ENCODE results near the gene NAALADL2.
A peak's percentile ranks its signal among the peaks of the same experiment; 100 is the strongest.
"Not testable (repeated sequence)": the region's sequence is repeated elsewhere in the genome, so short reads cannot be mapped to it uniquely, and the experiment has no call there.

The NAALADL2 gene

DNA sequence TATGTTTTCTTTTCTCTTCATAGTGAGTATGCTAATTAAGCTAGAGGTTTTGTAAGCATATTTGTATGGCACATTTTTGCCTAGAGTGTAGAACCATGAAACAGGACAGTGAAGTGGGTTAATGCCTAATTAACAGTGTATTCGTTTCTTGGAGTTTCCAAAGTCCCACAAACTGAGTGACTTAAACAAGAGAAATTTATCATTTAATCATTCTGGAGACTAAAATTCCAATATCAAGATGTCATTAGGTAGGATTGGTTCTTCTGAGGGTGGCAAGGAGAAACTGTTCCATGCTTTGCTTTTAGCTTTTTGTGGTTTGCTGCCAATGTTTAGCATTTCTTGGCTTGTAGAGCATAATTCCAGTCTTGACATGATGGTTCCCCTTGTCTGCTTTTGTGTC is 734.2 kb downstream of the NAALADL2 start:
- TF ChIP-seq EZH2 (IDR thresholded peaks at IDR 0.05): no peak
- no peak for TF ChIP-seq POLR2AphosphoS5 (IDR thresholded peaks at IDR 0.05; ENCODE audit: borderline replicate concordance, low read depth, low read length)
- no peak for TF ChIP-seq FOXP2 (optimal IDR thresholded peaks at IDR 0.05; ENCODE audit: control extremely low read depth, extremely low read length, insufficient read depth)
- no peaks in the 10 kb centered on the region for H3K9me3 ChIP-seq (ENCODE audit: low read depth, low read length)
- no peak overlapping the region for H3K27ac ChIP-seq
- H3K4me3 ChIP-seq: no peak overlapping the region
- H3K9ac ChIP-seq (ENCODE audit: insufficient read length): no peak overlapping the region
- DNase-seq (ENCODE audit: low read depth, low spot score): no peak
- H3K36me3 ChIP-seq (ENCODE audit: insufficient read depth, low read length): no peaks in the 10 kb centered on the region

DNA sequence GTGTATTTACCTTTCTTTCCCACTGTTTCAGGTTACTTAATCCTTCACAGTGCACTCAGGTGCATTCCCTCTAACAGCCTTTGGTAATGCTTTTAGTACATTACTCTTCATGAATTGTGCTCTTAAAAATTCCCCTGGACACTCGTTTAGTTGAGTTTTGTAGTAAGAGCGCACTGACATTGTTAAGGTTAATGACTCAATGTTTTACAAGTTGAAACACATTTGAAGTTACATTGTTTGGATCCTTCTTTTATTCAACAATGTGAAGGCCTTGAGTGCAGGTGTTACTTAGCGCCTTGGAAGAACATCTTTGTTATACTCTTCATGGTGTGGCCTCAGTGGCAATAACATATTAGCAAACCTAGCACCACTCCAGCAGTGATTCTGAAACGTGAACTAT is 739.6 kb downstream of the NAALADL2 start:
- no peak for DNase-seq (ENCODE audit: low read depth, low spot score)
- H3K4me3 ChIP-seq: no peak overlapping the region
- no peak overlapping the region for H3K9ac ChIP-seq (ENCODE audit: insufficient read length)
- no peak overlapping the region for H3K27ac ChIP-seq
- H3K9me3 ChIP-seq (ENCODE audit: low read depth, low read length): no peaks in the 10 kb centered on the region
- TF ChIP-seq EZH2 (IDR thresholded peaks at IDR 0.05): no peak
- TF ChIP-seq POLR2AphosphoS5 (IDR thresholded peaks at IDR 0.05; ENCODE audit: borderline replicate concordance, low read depth, low read length): no peak
- no peak for TF ChIP-seq FOXP2 (optimal IDR thresholded peaks at IDR 0.05; ENCODE audit: control extremely low read depth, extremely low read length, insufficient read depth)
- H3K36me3 ChIP-seq (ENCODE audit: insufficient read depth, low read length): no peaks in the 10 kb centered on the region

DNA sequence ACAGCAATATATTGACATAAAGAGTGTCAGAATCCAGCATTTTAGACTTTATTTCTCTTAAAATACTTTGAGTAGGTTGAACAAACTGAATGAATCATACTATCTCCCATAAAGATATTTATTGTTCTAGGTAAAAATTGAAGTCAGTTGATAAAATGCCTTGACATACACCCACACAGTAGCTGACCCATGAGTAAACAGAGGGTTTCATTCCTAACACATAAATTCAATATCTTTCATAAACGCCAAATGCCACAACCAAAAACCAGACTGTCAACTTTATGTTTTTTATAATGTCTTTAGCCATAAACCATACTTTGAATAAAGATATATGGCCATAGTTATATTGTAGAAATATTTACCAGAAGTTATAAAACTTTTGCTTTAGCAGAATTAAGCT is 742.4 kb downstream of the NAALADL2 start:
- no peak for TF ChIP-seq POLR2AphosphoS5 (IDR thresholded peaks at IDR 0.05; ENCODE audit: borderline replicate concordance, low read depth, low read length)
- TF ChIP-seq FOXP2 (optimal IDR thresholded peaks at IDR 0.05; ENCODE audit: control extremely low read depth, extremely low read length, insufficient read depth): no peak
- TF ChIP-seq EZH2 (IDR thresholded peaks at IDR 0.05): no peak
- DNase-seq (ENCODE audit: low read depth, low spot score): no peak
- Histone ChIP-seq H3K9me3 (ENCODE audit: low read depth, low read length) (no peaks in the 10 kb centered on the region), H3K36me3 (ENCODE audit: insufficient read depth, low read length) (no peaks in the 10 kb centered on the region), H3K9ac (ENCODE audit: insufficient read length) (no peak overlapping the region), H3K4me3 (no peak overlapping the region), H3K27ac (no peak overlapping the region)

DNA sequence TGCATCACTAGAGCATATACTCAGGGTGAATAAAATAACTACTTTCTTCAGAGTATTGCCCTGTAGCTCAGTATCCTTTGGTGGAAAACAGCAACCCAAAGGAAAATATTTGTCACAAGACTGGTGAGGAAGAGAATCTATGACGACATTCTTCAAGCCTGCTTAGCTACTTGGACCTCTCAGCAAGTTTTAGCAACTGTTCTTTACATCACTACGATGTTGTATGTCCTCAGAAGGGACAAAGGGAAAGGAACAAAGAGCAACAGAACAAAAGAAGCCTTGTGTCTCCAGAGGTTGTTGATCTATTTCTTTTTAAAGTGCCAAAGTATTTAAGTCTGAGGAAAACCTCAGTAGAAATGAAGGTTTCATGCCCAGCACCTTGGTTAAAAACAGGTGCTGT is 746.7 kb downstream of the NAALADL2 start:
- Histone ChIP-seq H3K4me3 (no peak overlapping the region), H3K27ac (no peak overlapping the region), H3K36me3 (ENCODE audit: insufficient read depth, low read length) (no peaks in the 10 kb centered on the region), H3K9me3 (ENCODE audit: low read depth, low read length) (no peaks in the 10 kb centered on the region), H3K9ac (ENCODE audit: insufficient read length) (no peak overlapping the region)
- TF ChIP-seq POLR2AphosphoS5 (IDR thresholded peaks at IDR 0.05; ENCODE audit: borderline replicate concordance, low read depth, low read length) (no peak), FOXP2 (optimal IDR thresholded peaks at IDR 0.05; ENCODE audit: control extremely low read depth, extremely low read length, insufficient read depth) (no peak), EZH2 (IDR thresholded peaks at IDR 0.05) (no peak)
- no peak for DNase-seq (ENCODE audit: low read depth, low spot score)

DNA sequence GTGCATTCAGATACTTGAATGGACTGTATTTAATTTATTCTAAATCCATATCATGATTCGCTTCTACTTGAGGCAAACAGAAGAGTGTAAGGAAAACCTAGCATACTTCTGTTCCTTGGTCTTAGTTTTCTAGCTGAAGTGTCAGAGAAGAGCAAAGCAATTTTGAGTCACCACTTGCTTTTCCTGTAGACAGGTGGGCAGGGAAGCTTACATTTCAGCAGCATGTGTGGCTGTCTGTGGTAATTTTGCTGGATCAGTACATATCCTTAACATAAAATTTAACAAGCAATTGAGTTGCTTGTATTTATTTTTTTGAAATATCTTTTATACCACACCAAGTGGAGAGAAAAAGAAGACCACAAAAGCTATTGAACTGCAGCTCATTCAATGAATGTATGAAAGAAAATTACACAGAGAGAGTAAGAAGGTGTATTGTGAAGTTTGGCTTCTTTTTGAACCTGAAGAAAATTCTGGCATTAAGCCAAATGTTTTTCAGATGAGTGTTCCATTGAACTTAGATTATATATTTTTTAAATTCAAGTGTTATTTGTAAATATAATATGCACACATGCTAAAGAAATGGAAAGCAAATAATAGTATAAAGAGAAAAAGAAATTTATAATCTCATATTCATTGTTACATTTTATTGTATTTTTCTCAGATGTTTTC is 747.6 kb downstream of the NAALADL2 start:
- H3K9me3 ChIP-seq (ENCODE audit: low read depth, low read length): no peaks in the 10 kb centered on the region
- H3K9ac ChIP-seq (ENCODE audit: insufficient read length): no peak overlapping the region
- H3K36me3 ChIP-seq (ENCODE audit: insufficient read depth, low read length): no peaks in the 10 kb centered on the region
- no peak overlapping the region for H3K27ac ChIP-seq
- TF ChIP-seq FOXP2 (optimal IDR thresholded peaks at IDR 0.05; ENCODE audit: control extremely low read depth, extremely low read length, insufficient read depth): no peak
- no peak for TF ChIP-seq EZH2 (IDR thresholded peaks at IDR 0.05)
- no peak for TF ChIP-seq POLR2AphosphoS5 (IDR thresholded peaks at IDR 0.05; ENCODE audit: borderline replicate concordance, low read depth, low read length)
- no peak overlapping the region for H3K4me3 ChIP-seq
- no peak for DNase-seq (ENCODE audit: low read depth, low spot score)

DNA sequence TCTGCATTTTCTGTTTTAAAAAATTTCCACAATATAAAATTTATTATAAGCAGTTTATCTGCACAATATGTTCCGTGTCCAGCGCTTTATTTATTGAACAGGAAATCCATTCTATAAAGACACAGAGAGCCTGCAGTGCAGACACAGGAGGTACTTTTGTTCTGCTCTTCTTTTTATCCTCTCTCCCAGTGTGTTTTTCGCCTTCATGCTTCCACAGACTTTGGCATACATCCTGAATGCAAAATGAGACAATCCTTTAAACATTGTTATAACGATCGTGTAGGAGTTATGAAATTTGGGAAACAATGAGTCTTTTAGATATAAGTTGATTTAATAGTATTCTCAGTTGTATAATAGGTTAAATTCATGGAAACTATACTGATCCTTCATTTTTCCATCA is 749.2 kb downstream of the NAALADL2 start:
- H3K27ac ChIP-seq: no peak overlapping the region
- H3K9ac ChIP-seq (ENCODE audit: insufficient read length): no peak overlapping the region
- no peaks in the 10 kb centered on the region for H3K9me3 ChIP-seq (ENCODE audit: low read depth, low read length)
- 0 out of 2 replicates have a peak overlapping the region, but pooled peaks have one; percentile 17 for H3K4me3 ChIP-seq
- DNase-seq (ENCODE audit: low read depth, low spot score): peak; percentile 18
- no peaks in the 10 kb centered on the region for H3K36me3 ChIP-seq (ENCODE audit: insufficient read depth, low read length)
- TF ChIP-seq EZH2 (IDR thresholded peaks at IDR 0.05): no peak
- TF ChIP-seq POLR2AphosphoS5 (IDR thresholded peaks at IDR 0.05; ENCODE audit: borderline replicate concordance, low read depth, low read length): no peak
- TF ChIP-seq FOXP2 (optimal IDR thresholded peaks at IDR 0.05; ENCODE audit: control extremely low read depth, extremely low read length, insufficient read depth): no peak

DNA sequence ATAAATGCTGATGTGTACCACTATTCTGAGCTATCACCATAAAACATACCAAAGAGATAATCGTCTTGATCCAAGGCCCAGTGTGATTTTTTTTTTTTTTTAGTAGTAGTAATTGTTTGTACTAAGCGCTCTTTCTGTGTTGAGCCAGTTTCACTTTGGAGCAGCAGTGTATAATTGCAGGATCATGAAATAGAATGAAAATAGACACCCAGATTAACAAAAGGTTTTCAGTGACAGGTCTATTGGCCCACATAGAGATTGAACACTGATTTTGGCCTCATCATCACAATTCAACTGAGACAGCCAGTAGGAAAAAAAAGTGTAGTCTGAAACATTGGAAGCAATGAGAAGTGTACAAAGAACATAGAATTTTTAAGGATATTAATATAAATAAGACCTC is 749.8 kb downstream of the NAALADL2 start:
- no peak for DNase-seq (ENCODE audit: low read depth, low spot score)
- Histone ChIP-seq H3K4me3 (no peak overlapping the region), H3K9me3 (ENCODE audit: low read depth, low read length) (no peaks in the 10 kb centered on the region), H3K27ac (no peak overlapping the region), H3K9ac (ENCODE audit: insufficient read length) (no peak overlapping the region), H3K36me3 (ENCODE audit: insufficient read depth, low read length) (no peaks in the 10 kb centered on the region)
- TF ChIP-seq POLR2AphosphoS5 (IDR thresholded peaks at IDR 0.05; ENCODE audit: borderline replicate concordance, low read depth, low read length): no peak

DNA sequence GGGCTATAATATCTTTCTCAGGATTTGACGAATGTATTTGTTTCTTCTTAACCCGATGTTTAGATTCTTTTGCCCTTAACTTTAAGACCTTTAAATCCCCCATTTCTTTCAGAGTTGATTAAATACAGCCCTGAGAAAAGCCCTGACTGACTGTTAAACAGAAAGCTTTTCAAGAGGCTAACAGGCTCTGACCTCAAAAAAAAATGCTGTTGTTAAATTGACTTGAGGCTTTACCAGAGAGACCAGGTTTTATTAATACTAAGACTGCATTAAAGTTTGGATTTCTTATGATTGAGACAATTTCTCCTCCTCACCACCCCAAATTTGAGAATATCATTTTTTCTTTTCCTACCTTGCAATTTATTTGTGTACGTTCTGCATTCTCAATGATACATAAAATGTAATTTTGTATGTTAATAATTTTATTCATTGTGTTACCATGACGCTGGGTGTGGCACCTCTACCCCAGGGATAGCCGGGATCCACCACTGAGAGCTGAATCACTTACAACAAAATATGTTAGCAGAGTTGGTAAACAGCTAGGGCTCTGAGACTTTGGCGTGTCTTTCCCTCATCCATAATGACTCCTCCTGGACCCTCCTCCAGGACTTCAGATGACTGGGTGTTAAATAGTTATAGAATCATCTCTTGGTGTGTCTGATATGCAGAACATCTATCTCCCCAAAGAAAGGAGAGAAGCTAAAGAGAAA is 753.5 kb downstream of the NAALADL2 start:
- Histone ChIP-seq H3K9ac (ENCODE audit: insufficient read length) (no peak overlapping the region), H3K36me3 (ENCODE audit: insufficient read depth, low read length) (no peaks in the 10 kb centered on the region), H3K9me3 (ENCODE audit: low read depth, low read length) (no peaks in the 10 kb centered on the region), H3K4me3 (no peak overlapping the region), H3K27ac (no peak overlapping the region)
- no peak for DNase-seq (ENCODE audit: low read depth, low spot score)
- no peak for TF ChIP-seq FOXP2 (optimal IDR thresholded peaks at IDR 0.05; ENCODE audit: control extremely low read depth, extremely low read length, insufficient read depth)
- no peak for TF ChIP-seq POLR2AphosphoS5 (IDR thresholded peaks at IDR 0.05; ENCODE audit: borderline replicate concordance, low read depth, low read length)
- no peak for TF ChIP-seq EZH2 (IDR thresholded peaks at IDR 0.05)

DNA sequence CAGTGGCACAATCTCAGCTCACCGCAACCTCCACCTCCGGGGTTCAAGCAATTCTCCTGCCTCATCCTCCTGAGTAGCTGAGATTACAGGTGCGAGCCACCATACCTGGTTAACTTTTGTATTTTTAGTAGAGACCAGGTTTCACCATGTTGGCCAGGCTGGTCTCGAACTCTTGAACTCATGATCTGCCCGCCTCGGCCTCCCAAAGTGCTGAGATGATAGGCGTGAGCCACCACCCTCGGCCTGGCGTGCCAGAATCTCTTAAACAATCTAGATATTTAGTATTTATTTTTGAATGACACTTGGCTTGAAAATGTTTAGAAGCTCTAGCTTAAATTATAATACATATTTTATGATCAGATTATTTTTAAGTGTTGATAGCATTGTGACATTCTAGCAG is 755.0 kb downstream of the NAALADL2 start:
- not testable (repeated sequence) for H3K9ac ChIP-seq (ENCODE audit: insufficient read length); H3K27ac ChIP-seq; H3K9me3 ChIP-seq (ENCODE audit: low read depth, low read length); H3K4me3 ChIP-seq; H3K36me3 ChIP-seq (ENCODE audit: insufficient read depth, low read length); DNase-seq (ENCODE audit: low read depth, low spot score)
